ENCODE results near the gene COL4A4.

COL4A4 gene

DNA sequence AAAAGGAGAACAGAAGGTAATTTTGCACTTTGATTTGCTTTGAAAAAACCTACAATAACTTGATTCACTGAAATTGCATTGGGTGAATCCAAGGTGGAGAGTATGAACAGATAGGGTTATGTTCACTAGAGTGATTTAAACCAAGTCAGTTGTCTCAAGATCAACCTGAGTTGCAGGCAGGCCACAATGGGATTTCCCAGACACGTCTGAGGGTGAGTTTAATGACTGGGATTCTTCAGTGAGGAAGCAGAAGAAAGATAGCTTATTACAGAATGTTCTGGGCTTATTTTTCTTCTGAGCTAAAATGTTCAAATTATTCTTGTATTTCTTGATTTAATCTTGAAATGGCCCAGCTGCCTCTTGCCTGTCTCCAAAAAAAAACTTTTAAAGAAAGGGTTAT, 20.1 kb downstream of the COL4A4 start (continued):
- TF ChIP-seq GLIS2 (tag by site-specific recombination; IDR thresholded peaks at IDR 0.05) (no peak), ZNF768 (tag by site-specific recombination; IDR thresholded peaks at IDR 0.05) (no peak)
- TF ChIP-seq, protein P1, sequence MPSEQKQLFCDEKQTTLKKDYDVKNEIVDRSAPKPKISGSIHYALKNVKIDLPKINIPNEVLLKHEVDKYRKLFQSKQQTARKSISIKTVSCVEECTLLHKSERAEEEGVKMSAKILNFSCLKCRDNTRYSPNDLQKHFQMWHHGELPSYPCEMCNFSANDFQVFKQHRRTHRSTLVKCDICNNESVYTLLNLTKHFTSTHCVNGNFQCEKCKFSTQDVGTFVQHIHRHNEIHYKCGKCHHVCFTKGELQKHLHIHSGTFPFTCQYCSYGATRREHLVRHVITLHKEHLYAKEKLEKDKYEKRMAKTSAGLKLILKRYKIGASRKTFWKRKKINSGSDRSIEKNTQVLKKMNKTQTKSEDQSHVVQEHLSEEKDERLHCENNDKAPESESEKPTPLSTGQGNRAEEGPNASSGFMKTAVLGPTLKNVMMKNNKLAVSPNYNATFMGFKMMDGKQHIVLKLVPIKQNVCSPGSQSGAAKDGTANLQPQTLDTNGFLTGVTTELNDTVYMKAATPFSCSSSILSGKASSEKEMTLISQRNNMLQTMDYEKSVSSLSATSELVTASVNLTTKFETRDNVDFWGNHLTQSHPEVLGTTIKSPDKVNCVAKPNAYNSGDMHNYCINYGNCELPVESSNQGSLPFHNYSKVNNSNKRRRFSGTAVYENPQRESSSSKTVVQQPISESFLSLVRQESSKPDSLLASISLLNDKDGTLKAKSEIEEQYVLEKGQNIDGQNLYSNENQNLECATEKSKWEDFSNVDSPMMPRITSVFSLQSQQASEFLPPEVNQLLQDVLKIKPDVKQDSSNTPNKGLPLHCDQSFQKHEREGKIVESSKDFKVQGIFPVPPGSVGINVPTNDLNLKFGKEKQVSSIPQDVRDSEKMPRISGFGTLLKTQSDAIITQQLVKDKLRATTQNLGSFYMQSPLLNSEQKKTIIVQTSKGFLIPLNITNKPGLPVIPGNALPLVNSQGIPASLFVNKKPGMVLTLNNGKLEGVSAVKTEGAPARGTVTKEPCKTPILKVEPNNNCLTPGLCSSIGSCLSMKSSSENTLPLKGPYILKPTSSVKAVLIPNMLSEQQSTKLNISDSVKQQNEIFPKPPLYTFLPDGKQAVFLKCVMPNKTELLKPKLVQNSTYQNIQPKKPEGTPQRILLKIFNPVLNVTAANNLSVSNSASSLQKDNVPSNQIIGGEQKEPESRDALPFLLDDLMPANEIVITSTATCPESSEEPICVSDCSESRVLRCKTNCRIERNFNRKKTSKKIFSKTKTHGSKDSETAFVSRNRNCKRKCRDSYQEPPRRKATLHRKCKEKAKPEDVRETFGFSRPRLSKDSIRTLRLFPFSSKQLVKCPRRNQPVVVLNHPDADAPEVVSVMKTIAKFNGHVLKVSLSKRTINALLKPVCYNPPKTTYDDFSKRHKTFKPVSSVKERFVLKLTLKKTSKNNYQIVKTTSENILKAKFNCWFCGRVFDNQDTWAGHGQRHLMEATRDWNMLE (tag by site-specific recombination; conservative IDR thresholded peaks at IDR 0.05; ENCODE audit: low read depth), result no peak

DNA sequence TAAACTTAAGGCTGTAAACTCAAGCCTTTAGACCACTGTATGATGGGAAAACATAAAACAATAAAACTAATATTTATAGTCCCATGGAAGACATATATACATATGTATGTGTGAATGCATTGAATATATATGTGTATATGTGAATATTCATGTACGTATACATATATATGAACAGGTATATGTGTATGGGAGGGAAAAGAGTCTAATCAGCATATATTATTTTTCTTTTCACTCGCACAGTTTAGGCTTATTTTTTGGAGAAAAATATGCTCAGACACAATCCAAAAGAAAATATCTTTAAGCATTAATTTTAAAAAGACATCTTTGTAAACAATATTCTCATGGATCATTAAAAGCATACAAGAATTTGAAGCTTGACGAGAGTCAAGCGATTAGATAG, 22.7 kb downstream of the COL4A4 start:
- ChIA-PET CTCF (interaction anchor here (0.6 to 1.8 kb wide), 3 partner anchors 97 to 1323 kb away, joined by 4 to 7 read pairs (median 4); no protein-coding TSS in a partner anchor), POLR2A (no interaction called here)
- Histone ChIP-seq H3K9me3 (ENCODE audit: control insufficient read depth, insufficient read depth, low read depth, low read length) (no peaks in the 10 kb centered on the region), H3K4me1 (ENCODE audit: control insufficient read depth, insufficient read depth, low read length) (no peaks in the 10 kb centered on the region), H3K36me3 (ENCODE audit: control insufficient read depth in 2 of 2, insufficient read depth in 1 of 2, low read length in 2 of 2) (no peaks in the 10 kb centered on the region), H3K27ac (ENCODE audit: extremely low read depth, low read depth, low read length) (no peak overlapping the region), H3K4me3 (ENCODE audit: low read depth, low read length) (no peak overlapping the region)
- TF ChIP-seq ZNF404 (tag by site-specific recombination; IDR thresholded peaks at IDR 0.05) (no peak), ZNF585B (tag by site-specific recombination; IDR thresholded peaks at IDR 0.05) (no peak), ZNF132 (tag by site-specific recombination; IDR thresholded peaks at IDR 0.05; ENCODE audit: borderline replicate concordance) (no peak)
- TF ChIP-seq, protein P2, sequence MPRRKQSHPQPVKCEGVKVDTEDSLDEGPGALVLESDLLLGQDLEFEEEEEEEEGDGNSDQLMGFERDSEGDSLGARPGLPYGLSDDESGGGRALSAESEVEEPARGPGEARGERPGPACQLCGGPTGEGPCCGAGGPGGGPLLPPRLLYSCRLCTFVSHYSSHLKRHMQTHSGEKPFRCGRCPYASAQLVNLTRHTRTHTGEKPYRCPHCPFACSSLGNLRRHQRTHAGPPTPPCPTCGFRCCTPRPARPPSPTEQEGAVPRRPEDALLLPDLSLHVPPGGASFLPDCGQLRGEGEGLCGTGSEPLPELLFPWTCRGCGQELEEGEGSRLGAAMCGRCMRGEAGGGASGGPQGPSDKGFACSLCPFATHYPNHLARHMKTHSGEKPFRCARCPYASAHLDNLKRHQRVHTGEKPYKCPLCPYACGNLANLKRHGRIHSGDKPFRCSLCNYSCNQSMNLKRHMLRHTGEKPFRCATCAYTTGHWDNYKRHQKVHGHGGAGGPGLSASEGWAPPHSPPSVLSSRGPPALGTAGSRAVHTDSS (tag by site-specific recombination; IDR thresholded peaks at IDR 0.05), result no peak
- TF ChIP-seq, protein P3, sequence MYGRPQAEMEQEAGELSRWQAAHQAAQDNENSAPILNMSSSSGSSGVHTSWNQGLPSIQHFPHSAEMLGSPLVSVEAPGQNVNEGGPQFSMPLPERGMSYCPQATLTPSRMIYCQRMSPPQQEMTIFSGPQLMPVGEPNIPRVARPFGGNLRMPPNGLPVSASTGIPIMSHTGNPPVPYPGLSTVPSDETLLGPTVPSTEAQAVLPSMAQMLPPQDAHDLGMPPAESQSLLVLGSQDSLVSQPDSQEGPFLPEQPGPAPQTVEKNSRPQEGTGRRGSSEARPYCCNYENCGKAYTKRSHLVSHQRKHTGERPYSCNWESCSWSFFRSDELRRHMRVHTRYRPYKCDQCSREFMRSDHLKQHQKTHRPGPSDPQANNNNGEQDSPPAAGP (tag by site-specific recombination; IDR thresholded peaks at IDR 0.05), result no peak
- TF ChIP-seq, protein P4, sequence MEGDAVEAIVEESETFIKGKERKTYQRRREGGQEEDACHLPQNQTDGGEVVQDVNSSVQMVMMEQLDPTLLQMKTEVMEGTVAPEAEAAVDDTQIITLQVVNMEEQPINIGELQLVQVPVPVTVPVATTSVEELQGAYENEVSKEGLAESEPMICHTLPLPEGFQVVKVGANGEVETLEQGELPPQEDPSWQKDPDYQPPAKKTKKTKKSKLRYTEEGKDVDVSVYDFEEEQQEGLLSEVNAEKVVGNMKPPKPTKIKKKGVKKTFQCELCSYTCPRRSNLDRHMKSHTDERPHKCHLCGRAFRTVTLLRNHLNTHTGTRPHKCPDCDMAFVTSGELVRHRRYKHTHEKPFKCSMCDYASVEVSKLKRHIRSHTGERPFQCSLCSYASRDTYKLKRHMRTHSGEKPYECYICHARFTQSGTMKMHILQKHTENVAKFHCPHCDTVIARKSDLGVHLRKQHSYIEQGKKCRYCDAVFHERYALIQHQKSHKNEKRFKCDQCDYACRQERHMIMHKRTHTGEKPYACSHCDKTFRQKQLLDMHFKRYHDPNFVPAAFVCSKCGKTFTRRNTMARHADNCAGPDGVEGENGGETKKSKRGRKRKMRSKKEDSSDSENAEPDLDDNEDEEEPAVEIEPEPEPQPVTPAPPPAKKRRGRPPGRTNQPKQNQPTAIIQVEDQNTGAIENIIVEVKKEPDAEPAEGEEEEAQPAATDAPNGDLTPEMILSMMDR (tag by site-specific recombination; IDR thresholded peaks at IDR 0.05), result no peak

DNA sequence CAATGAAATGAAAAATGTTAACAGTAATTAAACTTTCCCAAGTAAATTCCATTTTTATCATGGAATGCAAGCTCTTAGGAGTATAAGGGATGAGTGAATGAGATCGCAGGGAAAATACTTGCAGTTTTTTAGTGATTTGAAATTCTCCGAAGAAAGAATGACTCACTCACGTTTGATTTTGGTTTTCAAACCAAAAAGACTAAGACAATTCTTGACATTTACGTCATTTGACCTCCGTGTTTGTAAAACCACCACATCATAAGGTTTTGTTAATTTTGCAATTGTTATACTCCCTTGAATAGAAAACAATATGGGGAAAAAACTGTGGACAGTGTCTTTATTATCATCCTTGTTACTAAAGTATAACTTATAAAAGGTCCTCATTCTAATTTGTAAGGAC, 29.4 kb downstream of the COL4A4 start:
- Histone ChIP-seq H3K4me3 (ENCODE audit: low read depth, low read length) (no peak overlapping the region), H3K9me3 (ENCODE audit: control insufficient read depth, insufficient read depth, low read depth, low read length) (no peaks in the 10 kb centered on the region), H3K27ac (ENCODE audit: extremely low read depth, low read depth, low read length) (no peak overlapping the region), H3K36me3 (ENCODE audit: control insufficient read depth in 2 of 2, insufficient read depth in 1 of 2, low read length in 2 of 2) (no peaks in the 10 kb centered on the region), H3K4me1 (ENCODE audit: control insufficient read depth, insufficient read depth, low read length) (no peaks in the 10 kb centered on the region)
- ChIA-PET CTCF (interaction anchor here (1.0 to 6.0 kb wide), 3 partner anchors 103 to 631 kb away, joined by 3 to 74 read pairs (median 4); no protein-coding TSS in a partner anchor), POLR2A (no interaction called here)
- TF ChIP-seq, protein P5, sequence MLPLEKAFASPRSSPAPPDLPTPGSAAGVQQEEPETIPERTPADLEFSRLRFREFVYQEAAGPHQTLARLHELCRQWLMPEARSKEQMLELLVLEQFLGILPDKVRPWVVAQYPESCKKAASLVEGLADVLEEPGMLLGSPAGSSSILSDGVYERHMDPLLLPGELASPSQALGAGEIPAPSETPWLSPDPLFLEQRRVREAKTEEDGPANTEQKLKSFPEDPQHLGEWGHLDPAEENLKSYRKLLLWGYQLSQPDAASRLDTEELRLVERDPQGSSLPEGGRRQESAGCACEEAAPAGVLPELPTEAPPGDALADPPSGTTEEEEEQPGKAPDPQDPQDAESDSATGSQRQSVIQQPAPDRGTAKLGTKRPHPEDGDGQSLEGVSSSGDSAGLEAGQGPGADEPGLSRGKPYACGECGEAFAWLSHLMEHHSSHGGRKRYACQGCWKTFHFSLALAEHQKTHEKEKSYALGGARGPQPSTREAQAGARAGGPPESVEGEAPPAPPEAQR (tag by site-specific recombination; IDR thresholded peaks at IDR 0.05), result no peak
- no peak for TF ChIP-seq ZBTB8A (tag by site-specific recombination; IDR thresholded peaks at IDR 0.05)
- TF ChIP-seq ZNF629 (tag by site-specific recombination; IDR thresholded peaks at IDR 0.05), result no peak
- TF ChIP-seq ZNF155 (tag by site-specific recombination; IDR thresholded peaks at IDR 0.05), result no peak
- TF ChIP-seq ZNF624 (tag by site-specific recombination; IDR thresholded peaks at IDR 0.05), result no peak
- TF ChIP-seq ZFP3 (tag by site-specific recombination; IDR thresholded peaks at IDR 0.05; ENCODE audit: low read depth), result no peak
- TF ChIP-seq ZNF596 (tag by site-specific recombination; IDR thresholded peaks at IDR 0.05), result no peak
- TF ChIP-seq, protein P6, sequence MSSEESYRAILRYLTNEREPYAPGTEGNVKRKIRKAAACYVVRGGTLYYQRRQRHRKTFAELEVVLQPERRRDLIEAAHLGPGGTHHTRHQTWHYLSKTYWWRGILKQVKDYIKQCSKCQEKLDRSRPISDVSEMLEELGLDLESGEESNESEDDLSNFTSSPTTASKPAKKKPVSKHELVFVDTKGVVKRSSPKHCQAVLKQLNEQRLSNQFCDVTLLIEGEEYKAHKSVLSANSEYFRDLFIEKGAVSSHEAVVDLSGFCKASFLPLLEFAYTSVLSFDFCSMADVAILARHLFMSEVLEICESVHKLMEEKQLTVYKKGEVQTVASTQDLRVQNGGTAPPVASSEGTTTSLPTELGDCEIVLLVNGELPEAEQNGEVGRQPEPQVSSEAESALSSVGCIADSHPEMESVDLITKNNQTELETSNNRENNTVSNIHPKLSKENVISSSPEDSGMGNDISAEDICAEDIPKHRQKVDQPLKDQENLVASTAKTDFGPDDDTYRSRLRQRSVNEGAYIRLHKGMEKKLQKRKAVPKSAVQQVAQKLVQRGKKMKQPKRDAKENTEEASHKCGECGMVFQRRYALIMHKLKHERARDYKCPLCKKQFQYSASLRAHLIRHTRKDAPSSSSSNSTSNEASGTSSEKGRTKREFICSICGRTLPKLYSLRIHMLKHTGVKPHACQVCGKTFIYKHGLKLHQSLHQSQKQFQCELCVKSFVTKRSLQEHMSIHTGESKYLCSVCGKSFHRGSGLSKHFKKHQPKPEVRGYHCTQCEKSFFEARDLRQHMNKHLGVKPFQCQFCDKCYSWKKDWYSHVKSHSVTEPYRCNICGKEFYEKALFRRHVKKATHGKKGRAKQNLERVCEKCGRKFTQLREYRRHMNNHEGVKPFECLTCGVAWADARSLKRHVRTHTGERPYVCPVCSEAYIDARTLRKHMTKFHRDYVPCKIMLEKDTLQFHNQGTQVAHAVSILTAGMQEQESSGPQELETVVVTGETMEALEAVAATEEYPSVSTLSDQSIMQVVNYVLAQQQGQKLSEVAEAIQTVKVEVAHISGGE (tag by site-specific recombination; conservative IDR thresholded peaks at IDR 0.05; ENCODE audit: low read depth), result no peak

All from HEK293 (cell line).